Mesodermal cell (in vitro differentiated cells): ENCODE measurements around the gene SULT1C2.

Source experiments
- H3K27ac ChIP-seq: 2 replicates; pipeline ENCODE4 v1.7.0; 2013; ENCODE audit warnings: mild to moderate bottlenecking, low read depth, low read length, moderate library complexity; ENCODE audit not compliant: severe bottlenecking
- H3K36me3 ChIP-seq: 2 replicates; pipeline ENCODE4 v1.7.1; 2013; ENCODE audit warnings: mild to moderate bottlenecking, low read length, moderate library complexity; ENCODE audit not compliant: control insufficient read depth, insufficient read depth
- H3K4me1 ChIP-seq: one replicate; pipeline ENCODE4 v1.7.1; 2013; ENCODE audit warnings: mild to moderate bottlenecking, low read length; ENCODE audit not compliant: insufficient read depth, control insufficient read depth, poor library complexity, severe bottlenecking
- H3K4me3 ChIP-seq: 2 replicates; pipeline ENCODE4 v1.7.0; 2013; ENCODE audit warnings: low read length, control low read depth, mild to moderate bottlenecking; ENCODE audit not compliant: insufficient read depth, poor library complexity, severe bottlenecking; ENCODE audit errors: extremely low read depth
- H3K9me3 ChIP-seq: 2 replicates; pipeline ENCODE4 v1.7.1; 2013; ENCODE audit warnings: mild to moderate bottlenecking, low read length, moderate library complexity; ENCODE audit not compliant: control insufficient read depth
- WGBS, 2 experiments: methylation state at CpG; one replicate each; pipeline ENCODE4 v1.1.5; 2013; ENCODE audit warnings: missing lambda C conversion rate in 2 of 2; ENCODE audit not compliant: insufficient coverage in 2 of 2; 5-methylcytosine and 5-hydroxymethylcytosine counted together

SULT1C2 gene

DNA sequence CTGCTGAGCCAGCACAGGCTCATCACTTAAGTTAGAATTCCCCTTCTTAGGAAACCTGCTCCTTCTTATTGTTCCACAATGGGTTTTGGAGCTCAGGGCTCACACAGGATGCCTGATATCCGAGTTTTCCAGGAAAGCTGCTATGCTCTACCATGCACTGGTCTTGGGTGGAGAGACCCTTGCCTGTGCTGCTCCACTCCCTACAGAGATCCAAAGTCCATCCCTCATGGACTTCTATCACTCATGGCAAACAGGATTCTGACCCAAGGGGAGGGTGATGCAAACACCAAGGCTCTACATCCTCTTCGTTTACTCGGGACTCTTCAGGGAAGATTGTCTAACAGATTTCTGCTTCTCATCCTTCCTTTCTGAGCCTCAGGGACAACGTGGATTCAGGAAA, 5.2 kb downstream of the SULT1C2 start:
- WGBS, 2 experiments, result 80 to 92% methylated on average over 2 to 3 of the region's 4 CpGs
- no peak overlapping the region for H3K4me3 ChIP-seq
- no peaks in the 10 kb centered on the region for H3K9me3 ChIP-seq
- H3K4me1 ChIP-seq, result no peaks in the 10 kb centered on the region
- no peaks in the 10 kb centered on the region for H3K36me3 ChIP-seq
- H3K27ac ChIP-seq, result no peak overlapping the region

GRCh38 chr2:108297436-108298141, 8.9 kb downstream of the SULT1C2 start:
- H3K36me3 ChIP-seq, result no peaks in the 10 kb centered on the region
- no peaks in the 10 kb centered on the region for H3K9me3 ChIP-seq
- H3K27ac ChIP-seq, result no peak overlapping the region
- H3K4me1 ChIP-seq, result no peaks in the 10 kb centered on the region
- WGBS, 2 experiments, result 93 to 95% methylated on average over 4 to 7 of the region's 9 CpGs
- H3K4me3 ChIP-seq, result no peak overlapping the region

DNA sequence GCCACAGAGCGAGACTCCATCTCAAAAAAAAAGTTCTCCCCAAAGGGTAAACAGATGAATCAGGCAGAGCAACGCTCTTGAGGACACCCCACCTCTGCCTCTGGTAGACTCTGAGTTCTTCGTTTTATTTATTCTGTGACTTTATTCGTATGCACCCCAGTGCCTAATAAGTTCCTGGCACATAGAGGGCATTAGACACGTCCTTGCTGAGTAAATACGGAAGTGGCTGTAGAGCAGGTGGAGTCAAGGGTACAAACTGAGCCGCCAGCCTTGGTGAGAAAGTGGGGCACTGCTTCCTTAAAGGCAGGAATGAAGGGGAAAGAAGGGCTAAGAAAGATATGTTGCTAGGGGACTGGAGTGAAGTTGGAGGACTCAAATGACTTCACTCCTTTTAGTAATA, 12.9 kb downstream of the SULT1C2 start:
- Histone ChIP-seq H3K9me3 (no peaks in the 10 kb centered on the region), H3K4me3 (no peak overlapping the region), H3K4me1 (no peaks in the 10 kb centered on the region), H3K36me3 (no peaks in the 10 kb centered on the region), H3K27ac (no peak overlapping the region)
- 85 to 89% methylated on average over 5 to 7 of the region's 7 CpGs for WGBS, 2 experiments

DNA sequence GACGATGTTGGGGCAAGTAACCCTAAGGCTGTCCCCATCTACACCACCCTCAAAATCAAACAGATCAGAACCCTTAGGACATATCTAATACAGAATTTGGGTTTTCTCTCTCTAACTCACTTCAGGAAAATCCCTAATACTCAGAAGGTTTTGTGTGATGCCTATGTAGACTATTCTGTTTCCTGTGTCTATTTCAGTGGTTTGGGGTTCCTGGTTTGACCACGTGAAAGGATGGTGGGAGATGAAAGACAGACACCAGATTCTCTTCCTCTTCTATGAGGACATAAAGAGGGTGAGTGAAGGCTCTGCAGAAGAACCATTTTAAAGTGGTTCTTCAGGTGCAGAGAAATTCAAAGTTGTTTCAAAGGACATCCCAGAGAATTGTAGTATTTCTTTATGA, 16.3 kb downstream of the SULT1C2 start:
- Histone ChIP-seq H3K9me3 (no peaks in the 10 kb centered on the region), H3K4me3 (no peak overlapping the region), H3K36me3 (no peaks in the 10 kb centered on the region), H3K27ac (no peak overlapping the region), H3K4me1 (no peaks in the 10 kb centered on the region)
- 80% methylated on average over 1 of the region's 2 CpGs; no CpG with 5 or more reads in 1 of the 2 experiments for WGBS, 2 experiments

GRCh38 chr2:108305901-108306300, 17.2 kb downstream of the SULT1C2 start:
- WGBS, 2 experiments, result 78 to 93% methylated on average over 2 of the region's 2 CpGs
- Histone ChIP-seq H3K4me1 (no peaks in the 10 kb centered on the region), H3K9me3 (no peaks in the 10 kb centered on the region), H3K27ac (no peak overlapping the region), H3K4me3 (no peak overlapping the region), H3K36me3 (no peaks in the 10 kb centered on the region)

DNA sequence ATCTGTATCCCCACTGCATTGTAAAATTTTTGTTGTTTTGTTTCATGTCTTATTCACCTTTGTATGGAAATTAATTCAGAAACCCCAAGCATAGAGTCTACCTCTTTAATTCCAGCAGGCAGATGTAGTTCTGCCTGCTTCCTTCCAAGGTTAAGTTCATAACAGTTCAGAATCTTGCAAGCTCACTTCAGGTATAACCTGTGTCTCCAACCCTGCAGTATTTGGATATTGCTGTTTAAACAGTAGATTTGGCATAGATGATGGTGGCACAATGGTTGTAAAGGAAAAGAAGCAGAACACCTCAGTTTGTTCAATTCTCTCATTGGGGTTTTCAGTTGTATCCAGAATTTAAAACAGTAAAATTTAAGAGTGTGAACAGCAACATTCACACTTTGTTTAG, 21.2 kb downstream of the SULT1C2 start:
- Histone ChIP-seq H3K27ac (no peak overlapping the region), H3K36me3 (no peaks in the 10 kb centered on the region)

DNA sequence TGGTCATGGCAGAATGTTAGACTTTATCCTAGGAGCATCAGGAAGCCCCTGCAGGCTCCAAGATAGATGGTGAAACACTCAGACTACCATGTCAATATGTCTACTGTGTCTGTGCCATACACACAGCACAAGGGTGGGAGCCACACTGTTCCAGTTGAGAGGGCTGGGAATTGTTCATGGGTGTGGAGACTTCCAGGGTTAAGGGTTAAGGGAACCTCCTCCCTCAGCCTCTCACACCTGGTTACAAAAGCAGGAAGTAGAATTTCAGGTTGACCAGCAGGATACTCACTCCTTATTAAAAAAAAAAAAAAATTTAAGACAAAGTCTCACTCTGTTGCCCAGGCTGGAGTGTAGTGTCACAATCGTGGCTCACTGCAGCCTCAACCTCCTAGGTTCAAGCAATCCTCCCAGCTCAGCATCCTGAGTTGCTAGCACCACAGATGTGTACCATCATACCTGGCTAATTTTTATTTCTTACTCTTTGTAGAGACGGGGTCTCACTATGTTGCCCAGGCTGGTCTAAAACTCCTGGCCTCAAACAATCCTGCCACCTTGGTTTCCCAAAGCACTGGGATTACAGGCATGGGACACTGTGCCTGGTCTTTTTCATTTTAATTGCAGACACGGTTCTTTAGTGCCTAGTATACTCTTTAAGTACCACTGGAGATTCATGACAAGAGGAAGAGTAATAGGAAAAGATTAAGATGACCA, 26.0 kb downstream of the SULT1C2 start:
- H3K4me1 ChIP-seq, result peaks cover 8% of the 10 kb centered on the region
- H3K4me3 ChIP-seq, result no peak overlapping the region
- peak overlapping the region; percentile 16 for H3K27ac ChIP-seq
- no peaks in the 10 kb centered on the region for H3K36me3 ChIP-seq
- H3K9me3 ChIP-seq, result no peaks in the 10 kb centered on the region
- WGBS, 2 experiments, result 92 to 100% methylated on average over 2 of the region's 3 CpGs

More for the DNA sequence above, 21.2 kb downstream of the SULT1C2 start:
- Histone ChIP-seq H3K4me3 (no peak overlapping the region), H3K9me3 (no peaks in the 10 kb centered on the region), H3K4me1 (no peaks in the 10 kb centered on the region)

GRCh38 chr2:108315444-108315934, 26.8 kb downstream of the SULT1C2 start:
- Histone ChIP-seq H3K4me3 (no peak overlapping the region), H3K36me3 (no peaks in the 10 kb centered on the region), H3K27ac (peak overlapping the region; percentile 16), H3K4me1 (peaks cover 8% of the 10 kb centered on the region), H3K9me3 (no peaks in the 10 kb centered on the region)

DNA sequence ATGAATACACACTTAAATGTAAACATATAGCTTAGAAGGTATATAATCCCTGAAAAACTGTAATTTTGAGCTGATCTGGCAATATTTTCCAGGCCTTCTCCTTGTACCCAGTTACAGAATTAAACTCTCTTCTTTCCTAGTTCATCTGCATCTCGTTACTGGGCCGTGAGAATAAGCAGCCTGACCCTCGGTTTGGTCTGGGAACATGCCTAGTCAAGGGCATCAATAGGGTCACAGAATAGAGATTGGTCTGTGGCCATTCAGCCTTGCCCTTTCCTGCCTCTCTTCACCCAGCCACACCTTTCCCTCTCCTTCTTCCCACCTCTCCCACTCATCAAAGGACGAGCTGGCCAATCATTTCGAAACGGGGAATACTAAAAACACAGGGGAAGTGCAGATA, 27.3 kb downstream of the SULT1C2 start:
- H3K36me3 ChIP-seq, result no peaks in the 10 kb centered on the region
- H3K4me1 ChIP-seq, result peaks cover 8% of the 10 kb centered on the region
- H3K9me3 ChIP-seq, result no peaks in the 10 kb centered on the region
- no peak overlapping the region for H3K4me3 ChIP-seq
- 80 to 86% methylated on average over 3 of the region's 6 CpGs for WGBS, 2 experiments
- H3K27ac ChIP-seq, result peak overlapping the region; percentile 58

DNA sequence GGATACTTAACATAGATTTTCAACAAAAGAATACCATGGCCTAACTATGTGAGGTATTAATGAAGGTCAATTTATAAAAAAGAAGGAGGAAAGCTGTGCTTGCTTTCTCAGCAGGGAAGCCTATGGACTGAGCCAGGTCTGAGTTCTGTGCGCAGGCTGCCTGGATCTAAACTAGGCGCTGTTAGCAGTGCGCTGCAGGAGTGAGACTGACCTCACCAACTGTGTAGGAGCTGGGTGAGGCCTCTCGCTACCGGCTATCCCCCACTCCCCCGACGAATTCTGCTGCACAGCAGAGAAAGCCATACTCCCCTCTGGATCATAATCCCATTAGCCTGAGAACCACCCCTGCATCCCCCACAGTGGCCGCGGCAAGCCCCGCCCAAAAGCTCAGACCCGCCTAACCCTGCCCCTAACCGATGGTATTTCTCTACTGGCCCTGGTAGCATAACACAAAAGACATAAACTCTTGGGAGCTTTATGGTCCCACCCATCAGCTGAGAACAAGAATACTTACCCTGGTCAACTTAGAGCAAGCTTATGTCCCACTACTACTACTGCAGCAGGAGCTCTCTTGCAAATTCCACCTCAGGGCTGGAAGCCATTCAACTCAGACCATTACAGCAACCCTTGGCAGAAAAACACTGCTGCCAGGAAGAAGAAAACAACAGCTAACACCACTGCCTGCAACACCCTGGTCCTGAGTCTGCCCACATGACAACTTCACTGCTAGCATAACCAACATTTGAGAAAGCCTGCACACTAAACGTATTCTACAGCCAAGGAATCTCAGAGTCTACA, 28.0 kb downstream of the SULT1C2 start:
- Histone ChIP-seq H3K4me1 (peaks cover 8% of the 10 kb centered on the region), H3K27ac (peak overlapping the region; percentile 58), H3K4me3 (no peak overlapping the region), H3K9me3 (no peaks in the 10 kb centered on the region), H3K36me3 (no peaks in the 10 kb centered on the region)
- 58 to 70% methylated on average over 10 to 11 of the region's 13 CpGs for WGBS, 2 experiments
